ENCODE data around the gene EPHB1. TPM values are rescaled to one million over a fixed set of nuclear protein-coding genes. Genes with fewer than 3 reads are reported as not detected.

Gene EPHB1
- total RNA-seq, 1 donor from 2014 or later, result 3.0 TPM

DNA sequence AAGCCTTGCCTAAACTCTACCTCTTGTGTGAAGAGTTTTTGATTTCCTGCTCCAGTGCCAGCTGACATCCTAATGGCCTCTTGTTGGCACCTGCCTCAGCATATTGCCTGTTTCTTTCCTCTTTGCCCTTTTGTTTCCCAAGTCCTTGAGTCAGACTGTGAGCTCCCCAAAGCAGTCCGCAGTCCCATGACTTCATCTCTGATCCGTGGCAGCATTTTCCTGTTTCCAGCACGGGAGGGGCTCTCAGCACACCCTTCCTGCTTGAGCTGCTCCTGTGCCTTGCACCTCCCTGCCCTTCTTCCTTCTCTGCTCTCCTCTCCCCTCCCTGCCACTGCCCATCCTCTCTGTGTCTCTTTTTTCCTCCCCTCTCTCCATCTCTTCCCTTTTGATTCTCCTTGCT lies 179.6 kb downstream of the EPHB1 start:
- H3K4me1 ChIP-seq, result no peaks in the 10 kb centered on the region
- no peaks in the 10 kb centered on the region for H3K9me3 ChIP-seq
- intact Hi-C loops (cut with DNase I), result no loop called here
- no peak overlapping the region for H3K4me3 ChIP-seq
- no peaks in the 10 kb centered on the region for H3K27me3 ChIP-seq (ENCODE audit: low read depth)
- H3K36me3 ChIP-seq, result no peaks in the 10 kb centered on the region
- no peak for TF ChIP-seq CTCF (IDR thresholded peaks at IDR 0.05)
- ATAC-seq (no peak), DNase-seq (no peak)
- H3K27ac ChIP-seq, result no peak overlapping the region

- Histone ChIP-seq H3K9me3 (no peaks in the 10 kb centered on the region), H3K27me3 (ENCODE audit: low read depth) (no peaks in the 10 kb centered on the region), H3K4me1 (no peaks in the 10 kb centered on the region), H3K4me3 (no peak overlapping the region), H3K36me3 (no peaks in the 10 kb centered on the region), H3K27ac (no peak overlapping the region)
- TF ChIP-seq CTCF (IDR thresholded peaks at IDR 0.05), result no peak
- intact Hi-C loops (cut with DNase I), result no loop called here
- DNase-seq (no peak), ATAC-seq (no peak)
Observed at GRCh38 chr3:134976948-134977347, 181.9 kb downstream of the EPHB1 start.

GRCh38 chr3:134978658-134979057 lies 183.6 kb downstream of the EPHB1 start:
- Histone ChIP-seq H3K4me3 (no peak overlapping the region), H3K9me3 (no peaks in the 10 kb centered on the region), H3K27ac (no peak overlapping the region), H3K27me3 (ENCODE audit: low read depth) (no peaks in the 10 kb centered on the region), H3K36me3 (no peaks in the 10 kb centered on the region), H3K4me1 (no peaks in the 10 kb centered on the region)
- TF ChIP-seq CTCF (IDR thresholded peaks at IDR 0.05), result no peak
- intact Hi-C loops (cut with DNase I), result no loop called here
- ATAC-seq, result no peak
- DNase-seq, result no peak

GRCh38 chr3:134985864-134986715 lies 191.0 kb downstream of the EPHB1 start:
- Histone ChIP-seq H3K4me1 (no peaks in the 10 kb centered on the region), H3K27me3 (ENCODE audit: low read depth) (no peaks in the 10 kb centered on the region), H3K27ac (no peak overlapping the region), H3K4me3 (no peak overlapping the region), H3K9me3 (no peaks in the 10 kb centered on the region), H3K36me3 (no peaks in the 10 kb centered on the region)
- DNase-seq, result no peak
- intact Hi-C loops (cut with DNase I), result no loop called here
- ATAC-seq, result no peak
- TF ChIP-seq CTCF (IDR thresholded peaks at IDR 0.05), result no peak

DNA sequence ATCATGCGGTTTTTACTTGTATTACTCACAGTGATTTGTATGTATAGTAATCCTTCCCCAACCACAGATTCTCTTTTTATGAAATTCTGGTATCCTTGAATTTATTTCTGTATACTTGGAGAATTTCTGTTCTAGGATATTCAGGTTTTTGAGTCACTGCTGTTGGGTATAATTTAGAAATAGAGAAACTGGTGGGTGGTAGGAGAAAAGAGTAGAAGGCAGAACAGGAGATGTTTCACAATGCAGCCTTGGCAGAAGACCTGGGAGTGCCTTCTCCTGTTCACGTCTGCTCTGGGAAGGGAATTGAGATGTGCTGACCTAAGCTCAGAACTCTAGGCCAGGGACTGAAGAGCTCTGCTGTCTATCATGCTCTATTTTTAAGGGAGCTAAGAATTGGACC lies 193.6 kb downstream of the EPHB1 start:
- DNase-seq (no peak), ATAC-seq (no peak)
- Histone ChIP-seq H3K4me1 (no peaks in the 10 kb centered on the region), H3K36me3 (no peaks in the 10 kb centered on the region), H3K27ac (no peak overlapping the region), H3K9me3 (no peaks in the 10 kb centered on the region), H3K4me3 (no peak overlapping the region), H3K27me3 (ENCODE audit: low read depth) (no peaks in the 10 kb centered on the region)
- intact Hi-C loops (cut with DNase I), result no loop called here
- TF ChIP-seq CTCF (IDR thresholded peaks at IDR 0.05), result no peak

Measured in lower lobe of right lung (tissue), 2 donors.